Activated CD8-positive, alpha-beta memory T cell treated with anti-CD3 and anti-CD28 coated beads for 36 hours (primary cell): ENCODE results near the gene ARL17B. TPM values are rescaled to one million over a fixed set of nuclear protein-coding genes. Genes with fewer than 3 reads are reported as not detected.
"Not testable (repeated sequence)": the region's sequence is repeated elsewhere in the genome, so short reads cannot be mapped to it uniquely, and the experiment has no call there.

Experiments used
- CTCF ChIA-PET: fragments of 350-600 bp; sonication (Branson Sonifier 250); formaldehyde crosslinking; loops from one replicate; lab custom pipeline; 2021; ENCODE audit warnings: antibody characterized with exemption; lab: Charles Lee
- POLR2A ChIA-PET: fragments of 350-600 bp; sonication (Branson Sonifier 250); formaldehyde crosslinking; loops from one replicate; lab custom pipeline; 2021; ENCODE audit warnings: antibody characterized with exemption; lab: Charles Lee
- total RNA-seq, 2 experiments: library from RNA; stranded (reverse); gene quantifications; one replicate each; pipeline ENCODE4 v1.2.3, GENCODE V29; 2021

ARL17B gene
- total RNA-seq, 2 experiments from 2014 or later, result 14.9 to 16.2 TPM

GRCh38 chr17:46259845-46260661 is 101.5 kb downstream of the ARL17B start:
- CTCF ChIA-PET, POLR2A ChIA-PET: not testable (repeated sequence)

DNA sequence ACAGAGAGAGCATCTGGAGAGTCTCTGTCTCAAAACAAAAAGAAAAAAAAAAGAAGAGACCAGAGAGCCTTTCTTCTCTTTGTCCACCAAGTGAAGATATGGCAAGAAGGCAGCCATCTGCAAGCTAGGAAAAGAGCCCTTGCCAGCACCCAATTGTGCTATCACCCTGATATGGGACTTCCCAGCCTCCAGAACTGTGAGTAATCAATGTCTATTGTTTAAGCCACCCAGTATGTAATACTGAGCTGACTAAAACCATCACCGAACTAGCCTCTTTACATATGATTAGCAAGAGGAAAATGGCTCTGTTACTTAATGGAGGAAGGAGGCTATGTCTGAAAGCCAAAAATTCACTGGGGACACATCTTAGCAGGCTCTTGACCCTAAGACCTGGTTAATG is 105.2 kb downstream of the ARL17B start:
- CTCF ChIA-PET, POLR2A ChIA-PET: not testable (repeated sequence)

- CTCF ChIA-PET, POLR2A ChIA-PET: not testable (repeated sequence)
These were observed 107.4 kb downstream of the ARL17B start for GRCh38 chr17:46254215-46254614.

- CTCF ChIA-PET, POLR2A ChIA-PET: not testable (repeated sequence)
These were observed 107.8 kb downstream of the ARL17B start for GRCh38 chr17:46253722-46254121.

- CTCF ChIA-PET, POLR2A ChIA-PET: not testable (repeated sequence)
These were observed 108.8 kb downstream of the ARL17B start for GRCh38 chr17:46252804-46253203.

- CTCF ChIA-PET, POLR2A ChIA-PET: not testable (repeated sequence)
These were observed 112.4 kb downstream of the ARL17B start for GRCh38 chr17:46249153-46249552.

DNA sequence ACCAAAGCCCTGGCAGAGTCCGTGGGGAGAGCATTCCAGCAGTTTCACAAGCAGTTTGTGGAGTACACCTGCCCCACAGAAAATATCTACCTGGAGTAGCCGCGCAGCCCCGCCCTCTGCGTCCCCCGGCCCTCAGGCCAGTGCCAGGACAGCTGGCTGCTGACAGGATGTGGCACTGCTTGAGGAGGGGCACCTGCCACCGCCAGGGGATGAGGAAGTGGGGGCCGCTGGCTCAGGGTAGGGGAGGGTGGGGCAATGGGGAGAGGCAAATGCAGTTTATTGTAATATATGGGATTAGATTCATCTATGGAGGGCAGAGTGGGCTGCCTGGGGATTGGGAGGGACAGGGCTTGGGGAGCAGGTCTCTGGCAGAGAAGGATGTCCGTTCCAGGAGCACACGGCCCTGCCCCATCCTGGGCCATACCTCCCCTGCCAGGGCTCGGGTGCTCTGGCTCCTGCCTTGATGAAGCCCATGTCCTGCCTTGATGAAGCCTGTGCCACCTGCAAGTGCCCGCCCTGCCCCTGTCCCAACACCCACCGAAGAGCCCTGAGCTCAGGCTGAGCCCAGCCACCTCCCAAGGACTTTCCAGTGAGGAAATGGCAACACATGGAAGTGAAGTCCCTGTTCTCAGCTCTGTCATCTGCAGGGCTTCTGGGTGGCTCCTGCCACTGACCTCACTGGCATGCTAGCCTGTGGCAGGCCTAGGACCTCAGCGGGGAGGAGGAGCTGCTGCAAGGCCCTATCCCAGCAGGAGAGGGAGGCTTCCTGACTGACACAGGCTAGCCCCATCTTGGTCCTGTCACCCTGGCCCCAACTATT is 116.4 kb downstream of the ARL17B start:
- CTCF ChIA-PET, POLR2A ChIA-PET: not testable (repeated sequence)

- POLR2A ChIA-PET, result not testable (repeated sequence)
These were observed 117.1 kb downstream of the ARL17B start for GRCh38 chr17:46244339-46244913.

GRCh38 chr17:46243928-46244327 is 117.6 kb downstream of the ARL17B start:
- CTCF ChIA-PET, POLR2A ChIA-PET: not testable (repeated sequence)

More at GRCh38 chr17:46244339-46244913, 117.1 kb downstream of the ARL17B start:
- CTCF ChIA-PET, result not testable (repeated sequence)

GRCh38 chr17:46243505-46243904 is 118.1 kb downstream of the ARL17B start:
- CTCF ChIA-PET, result not testable (repeated sequence)

GRCh38 chr17:46231359-46231758 is 130.2 kb downstream of the ARL17B start:
- CTCF ChIA-PET, POLR2A ChIA-PET: not testable (repeated sequence)

More at GRCh38 chr17:46243505-46243904, 118.1 kb downstream of the ARL17B start:
- POLR2A ChIA-PET, result not testable (repeated sequence)

- POLR2A ChIA-PET, CTCF ChIA-PET: not testable (repeated sequence)
These were observed 136.2 kb downstream of the ARL17B start for GRCh38 chr17:46225274-46225794.

GRCh38 chr17:46224864-46225263 is 136.7 kb downstream of the ARL17B start:
- CTCF ChIA-PET, POLR2A ChIA-PET: not testable (repeated sequence)

Other genes with a start within 250 kb of the ARL17B start
- gene KANSL1, start 168.3 kb downstream of the ARL17B start, total RNA-seq, result 10 to 100 TPM; 59.3 to 59.6 TPM
- 1 to 10 TPM; 1.0 to 1.7 TPM for gene LRRC37A, start 66.6 kb downstream of the ARL17B start, total RNA-seq
- gene LRRC37A2, start 150.7 kb upstream of the ARL17B start, total RNA-seq, result 1 to 10 TPM; 6.5 to 7.5 TPM
- gene ARL17A, start 217.9 kb upstream of the ARL17B start, total RNA-seq, result 10 to 100 TPM; 11.8 to 14.5 TPM
- gene NSF, start 228.9 kb upstream of the ARL17B start, total RNA-seq, result 10 to 100 TPM; 39.0 to 41.9 TPM